ENCODE results near the gene SLC39A5. TPM values are rescaled to one million over a fixed set of nuclear protein-coding genes. Genes with fewer than 3 reads are reported as not detected.
A peak's percentile ranks its signal among the peaks of the same experiment; 100 is the strongest.

The SLC39A5 gene
- total and polyA plus RNA-seq, 2 of the 13 experiments (the other 11 are each of a cell fraction or from before 2014, with no cell fraction given): 59.7 to 101 TPM

GRCh38 chr12:56266693-56267442 is 37.0 kb downstream of the SLC39A5 start, which contains the start of gene COQ10A (continued):
- TF ChIP-seq, protein P1, sequence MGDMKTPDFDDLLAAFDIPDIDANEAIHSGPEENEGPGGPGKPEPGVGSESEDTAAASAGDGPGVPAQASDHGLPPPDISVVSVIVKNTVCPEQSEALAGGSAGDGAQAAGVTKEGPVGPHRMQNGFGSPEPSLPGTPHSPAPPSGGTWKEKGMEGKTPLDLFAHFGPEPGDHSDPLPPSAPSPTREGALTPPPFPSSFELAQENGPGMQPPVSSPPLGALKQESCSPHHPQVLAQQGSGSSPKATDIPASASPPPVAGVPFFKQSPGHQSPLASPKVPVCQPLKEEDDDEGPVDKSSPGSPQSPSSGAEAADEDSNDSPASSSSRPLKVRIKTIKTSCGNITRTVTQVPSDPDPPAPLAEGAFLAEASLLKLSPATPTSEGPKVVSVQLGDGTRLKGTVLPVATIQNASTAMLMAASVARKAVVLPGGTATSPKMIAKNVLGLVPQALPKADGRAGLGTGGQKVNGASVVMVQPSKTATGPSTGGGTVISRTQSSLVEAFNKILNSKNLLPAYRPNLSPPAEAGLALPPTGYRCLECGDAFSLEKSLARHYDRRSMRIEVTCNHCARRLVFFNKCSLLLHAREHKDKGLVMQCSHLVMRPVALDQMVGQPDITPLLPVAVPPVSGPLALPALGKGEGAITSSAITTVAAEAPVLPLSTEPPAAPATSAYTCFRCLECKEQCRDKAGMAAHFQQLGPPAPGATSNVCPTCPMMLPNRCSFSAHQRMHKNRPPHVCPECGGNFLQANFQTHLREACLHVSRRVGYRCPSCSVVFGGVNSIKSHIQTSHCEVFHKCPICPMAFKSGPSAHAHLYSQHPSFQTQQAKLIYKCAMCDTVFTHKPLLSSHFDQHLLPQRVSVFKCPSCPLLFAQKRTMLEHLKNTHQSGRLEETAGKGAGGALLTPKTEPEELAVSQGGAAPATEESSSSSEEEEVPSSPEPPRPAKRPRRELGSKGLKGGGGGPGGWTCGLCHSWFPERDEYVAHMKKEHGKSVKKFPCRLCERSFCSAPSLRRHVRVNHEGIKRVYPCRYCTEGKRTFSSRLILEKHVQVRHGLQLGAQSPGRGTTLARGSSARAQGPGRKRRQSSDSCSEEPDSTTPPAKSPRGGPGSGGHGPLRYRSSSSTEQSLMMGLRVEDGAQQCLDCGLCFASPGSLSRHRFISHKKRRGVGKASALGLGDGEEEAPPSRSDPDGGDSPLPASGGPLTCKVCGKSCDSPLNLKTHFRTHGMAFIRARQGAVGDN (CRISPR knock-in tag; IDR thresholded peaks at IDR 0.05): peak; percentile 91
- TF ChIP-seq, protein P2, sequence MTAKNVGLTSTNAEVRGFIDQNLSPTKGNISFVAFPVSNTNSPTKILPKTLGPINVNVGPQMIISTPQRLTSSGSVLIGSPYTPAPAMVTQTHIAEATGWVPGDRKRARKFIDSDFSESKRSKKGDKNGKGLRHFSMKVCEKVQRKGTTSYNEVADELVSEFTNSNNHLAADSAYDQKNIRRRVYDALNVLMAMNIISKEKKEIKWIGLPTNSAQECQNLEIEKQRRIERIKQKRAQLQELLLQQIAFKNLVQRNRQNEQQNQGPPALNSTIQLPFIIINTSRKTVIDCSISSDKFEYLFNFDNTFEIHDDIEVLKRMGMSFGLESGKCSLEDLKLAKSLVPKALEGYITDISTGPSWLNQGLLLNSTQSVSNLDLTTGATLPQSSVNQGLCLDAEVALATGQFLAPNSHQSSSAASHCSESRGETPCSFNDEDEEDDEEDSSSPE (CRISPR knock-in tag; IDR thresholded peaks at IDR 0.05): peak; percentile 74
- no peak for TF ChIP-seq NRL (CRISPR knock-in tag; IDR thresholded peaks at IDR 0.05; ENCODE audit: borderline replicate concordance)
- TF ChIP-seq, protein P3, sequence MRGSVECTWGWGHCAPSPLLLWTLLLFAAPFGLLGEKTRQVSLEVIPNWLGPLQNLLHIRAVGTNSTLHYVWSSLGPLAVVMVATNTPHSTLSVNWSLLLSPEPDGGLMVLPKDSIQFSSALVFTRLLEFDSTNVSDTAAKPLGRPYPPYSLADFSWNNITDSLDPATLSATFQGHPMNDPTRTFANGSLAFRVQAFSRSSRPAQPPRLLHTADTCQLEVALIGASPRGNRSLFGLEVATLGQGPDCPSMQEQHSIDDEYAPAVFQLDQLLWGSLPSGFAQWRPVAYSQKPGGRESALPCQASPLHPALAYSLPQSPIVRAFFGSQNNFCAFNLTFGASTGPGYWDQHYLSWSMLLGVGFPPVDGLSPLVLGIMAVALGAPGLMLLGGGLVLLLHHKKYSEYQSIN (CRISPR knock-in tag; IDR thresholded peaks at IDR 0.05; ENCODE audit: borderline replicate concordance): no peak
- peak; percentile 87 for TF ChIP-seq ZNF709 (CRISPR knock-in tag; IDR thresholded peaks at IDR 0.05)
- peak; percentile 86 for TF ChIP-seq ASH2L (IDR thresholded peaks at IDR 0.05; ENCODE audit: insufficient read length, low read depth, low read length)
- TF ChIP-seq, protein P4, sequence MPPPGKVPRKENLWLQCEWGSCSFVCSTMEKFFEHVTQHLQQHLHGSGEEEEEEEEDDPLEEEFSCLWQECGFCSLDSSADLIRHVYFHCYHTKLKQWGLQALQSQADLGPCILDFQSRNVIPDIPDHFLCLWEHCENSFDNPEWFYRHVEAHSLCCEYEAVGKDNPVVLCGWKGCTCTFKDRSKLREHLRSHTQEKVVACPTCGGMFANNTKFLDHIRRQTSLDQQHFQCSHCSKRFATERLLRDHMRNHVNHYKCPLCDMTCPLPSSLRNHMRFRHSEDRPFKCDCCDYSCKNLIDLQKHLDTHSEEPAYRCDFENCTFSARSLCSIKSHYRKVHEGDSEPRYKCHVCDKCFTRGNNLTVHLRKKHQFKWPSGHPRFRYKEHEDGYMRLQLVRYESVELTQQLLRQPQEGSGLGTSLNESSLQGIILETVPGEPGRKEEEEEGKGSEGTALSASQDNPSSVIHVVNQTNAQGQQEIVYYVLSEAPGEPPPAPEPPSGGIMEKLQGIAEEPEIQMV (CRISPR knock-in tag; IDR thresholded peaks at IDR 0.05; ENCODE audit: low read depth): peak; percentile 70; the same call in 1 of the 2 replicates
- no peak for TF ChIP-seq SP140L (CRISPR knock-in tag; IDR thresholded peaks at IDR 0.05; ENCODE audit: borderline replicate concordance)
- TF ChIP-seq MAFF (IDR thresholded peaks at IDR 0.05; ENCODE audit: low read depth, low read length): no peak
- peak; percentile 69; the same call in 1 of the 2 replicates for TF ChIP-seq KDM5B (CRISPR knock-in tag; IDR thresholded peaks at IDR 0.05; ENCODE audit: borderline replicate concordance)
- TF ChIP-seq ZNF660 (CRISPR knock-in tag; IDR thresholded peaks at IDR 0.05; ENCODE audit: borderline replicate concordance, low read depth): no peak
- no peak for TF ChIP-seq REL (CRISPR knock-in tag; conservative IDR thresholded peaks at IDR 0.05)
- peak; percentile 37; the same call in 1 of the 2 replicates for TF ChIP-seq RCOR2 (CRISPR knock-in tag; IDR thresholded peaks at IDR 0.05)
- no peak for TF ChIP-seq CREBL2 (CRISPR knock-in tag; IDR thresholded peaks at IDR 0.05; ENCODE audit: borderline replicate concordance)
- no peak for TF ChIP-seq U2AF1 (optimal IDR thresholded peaks at IDR 0.05; ENCODE audit: low read depth, low read length)
- peak; percentile 77 for TF ChIP-seq GABPA (IDR thresholded peaks at IDR 0.05; ENCODE audit: low read depth, low read length)
- peak; percentile 93 for TF ChIP-seq GABPA (CRISPR knock-in tag; IDR thresholded peaks at IDR 0.05; ENCODE audit: low read depth)
- no peak for TF ChIP-seq GPBP1L1 (CRISPR knock-in tag; IDR thresholded peaks at IDR 0.05)
- peak; percentile 94 for TF ChIP-seq RBFOX2 (IDR thresholded peaks at IDR 0.05; ENCODE audit: low read depth, low read length)

Data from HepG2 (cell line).